M059J (cell line): ENCODE results near the gene WDFY2. TPM values are rescaled to one million over a fixed set of nuclear protein-coding genes. Genes with fewer than 3 reads are reported as not detected.
"Not testable (repeated sequence)": the region's sequence is repeated elsewhere in the genome, so short reads cannot be mapped to it uniquely, and the experiment has no call there.

ENCODE experiments used
- DNase-seq: peaks from one replicate; pipeline ENCODE4 v3.0.0-alpha.2; 2012; ENCODE audit warnings: low read depth
- total RNA-seq: library from RNA; depleted of rRNA; stranded (reverse); fragments of >200 nt; shearing (Covaris generic); gene quantifications from 2 replicates; pipeline ENCODE4 v1.2.3, GENCODE V29; 2014

Gene WDFY2
- total RNA-seq, 1 experiment from 2014 or later: 3.1 TPM

DNA sequence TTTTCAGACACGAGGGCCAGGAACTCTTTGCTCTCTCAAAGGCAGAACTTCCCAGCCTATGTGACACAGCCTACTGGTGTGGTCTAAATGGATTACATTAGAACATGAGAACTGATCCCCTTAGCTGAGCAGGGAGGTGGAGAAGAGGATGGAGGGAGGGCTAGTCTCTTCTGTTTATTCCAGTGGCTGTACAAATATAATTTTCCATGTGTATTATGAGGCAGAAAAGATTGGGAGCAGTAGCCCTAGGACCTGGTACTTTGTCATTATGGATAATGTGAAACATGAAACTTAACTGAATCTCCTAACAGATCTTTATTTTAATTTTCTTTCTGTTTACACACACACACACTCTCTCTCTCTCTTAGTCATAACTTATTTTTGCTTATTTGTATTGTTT lies 82.1 kb downstream of the WDFY2 start:
- DNase-seq: no peak

DNA sequence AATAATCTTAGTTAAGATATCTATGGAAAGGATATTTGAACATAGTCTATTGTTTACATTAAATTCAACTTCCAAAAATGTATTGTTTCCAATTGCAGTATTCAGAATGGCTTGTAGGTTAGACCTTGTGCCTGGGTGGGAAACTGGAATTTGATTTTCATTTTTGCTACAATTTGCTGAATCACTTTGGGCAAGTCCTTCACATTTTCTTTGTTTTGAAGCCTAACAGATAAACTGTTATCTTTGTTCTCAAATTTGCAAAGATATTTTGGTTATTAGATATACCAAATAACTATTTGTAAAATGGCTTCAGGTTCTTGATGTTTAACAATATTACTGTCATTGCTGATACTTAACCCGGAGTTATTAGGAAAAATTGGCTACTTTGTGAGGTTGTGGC lies 82.6 kb downstream of the WDFY2 start:
- DNase-seq: no peak

DNA sequence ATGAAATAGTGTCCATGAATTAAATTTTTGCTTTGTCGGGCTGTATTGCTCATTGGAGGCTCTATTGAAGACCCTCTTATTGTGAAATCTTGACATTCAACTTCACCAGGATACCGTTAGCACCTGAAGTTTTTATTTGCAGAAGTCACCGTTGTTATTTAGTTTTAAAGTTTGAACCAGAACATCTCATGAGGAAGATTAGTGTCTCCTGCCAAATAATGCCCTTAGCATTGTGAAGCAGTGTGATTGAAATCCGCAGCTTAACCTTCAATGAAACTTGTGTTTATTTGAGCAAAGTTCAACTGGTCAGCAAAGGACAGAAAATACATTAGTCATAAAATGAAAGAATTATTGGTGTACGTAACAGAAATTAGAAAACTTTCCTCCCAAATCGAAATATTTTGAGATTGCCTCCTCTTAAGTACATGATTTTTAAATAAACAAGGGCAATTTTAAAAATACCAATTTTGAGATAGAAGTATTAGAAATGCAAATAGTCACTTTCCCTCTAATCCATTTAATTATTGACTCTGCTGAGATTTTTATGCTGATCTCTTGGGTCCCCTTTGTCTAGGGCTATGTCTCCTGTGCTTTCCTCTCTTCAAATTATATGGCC lies 84.4 kb downstream of the WDFY2 start:
- DNase-seq: no peak

DNA sequence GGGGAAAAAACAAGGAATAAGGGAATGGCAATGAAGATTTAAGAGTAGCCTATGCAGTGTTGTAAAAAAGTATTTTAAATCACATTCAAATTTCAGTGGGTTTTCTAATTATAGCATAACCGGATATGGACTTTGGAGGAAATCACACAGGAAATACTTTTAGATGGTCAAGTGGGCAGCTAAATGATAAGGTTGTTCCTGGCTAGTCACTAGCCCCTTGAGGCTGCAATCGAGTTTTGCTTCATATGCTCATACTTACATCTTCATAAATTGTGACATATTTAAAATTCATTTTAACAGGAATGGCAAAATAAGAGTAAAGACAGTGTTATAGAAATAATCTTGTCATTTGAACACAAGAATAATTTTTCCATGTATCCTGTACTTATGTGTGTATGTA lies 88.9 kb downstream of the WDFY2 start:
- no peak for DNase-seq

DNA sequence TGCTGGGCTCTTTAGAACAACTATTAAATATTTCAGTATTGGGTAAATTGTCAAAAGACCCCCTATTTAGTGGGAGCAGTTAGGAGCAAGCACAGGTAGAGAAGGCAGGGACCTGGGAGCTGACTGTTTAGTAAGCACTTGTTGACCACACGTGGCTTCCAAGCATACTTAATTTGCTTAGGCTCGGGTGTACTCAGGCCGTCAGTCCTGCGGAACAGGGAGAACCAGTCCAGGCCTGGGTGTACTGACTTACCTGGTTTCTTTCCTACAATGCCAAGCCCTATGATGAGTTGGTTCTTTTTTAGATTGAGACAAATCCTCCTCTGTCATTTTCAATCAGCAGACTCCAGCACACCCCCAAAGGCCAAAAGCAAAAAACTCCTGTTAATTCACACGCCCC lies 90.0 kb downstream of the WDFY2 start:
- no peak for DNase-seq

DNA sequence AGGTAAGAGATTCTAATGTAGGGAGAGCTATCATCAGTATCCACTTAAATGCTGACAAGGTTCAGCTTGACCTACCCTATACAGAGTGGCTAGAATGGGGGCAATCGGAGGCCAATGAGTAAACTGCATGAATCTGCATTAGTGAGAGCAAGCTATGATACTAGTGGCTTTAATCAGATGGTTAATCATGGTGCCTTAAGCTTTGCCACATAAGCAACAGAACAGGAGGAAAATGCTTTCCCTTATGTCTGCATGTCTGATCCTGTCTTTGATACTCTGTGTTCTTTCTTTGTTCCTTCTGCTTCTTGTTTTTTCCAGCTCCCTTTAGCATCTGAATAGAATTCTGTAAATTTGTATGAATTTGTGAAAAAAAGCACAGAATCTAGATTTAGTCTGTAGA lies 91.1 kb downstream of the WDFY2 start:
- DNase-seq: no peak

DNA sequence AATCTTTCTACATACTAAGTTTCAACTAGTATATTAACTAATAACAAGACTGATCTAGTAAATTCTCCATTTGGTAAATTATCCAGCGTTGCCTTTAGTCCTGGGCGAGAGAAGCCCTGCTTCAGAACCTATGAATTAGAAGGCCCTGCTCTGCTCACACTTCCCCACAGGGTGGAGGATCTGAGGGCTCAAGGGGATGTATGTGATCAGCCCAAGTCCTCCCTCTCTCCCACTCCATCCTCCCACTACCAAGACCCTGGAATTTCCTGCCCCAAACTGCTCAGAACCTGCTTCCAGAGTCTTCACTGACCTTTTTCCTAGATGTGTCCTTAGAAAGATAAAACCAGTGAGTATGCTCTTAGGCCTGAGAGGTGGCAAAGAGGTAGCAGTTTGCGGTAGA lies 91.6 kb downstream of the WDFY2 start:
- no peak for DNase-seq

DNA sequence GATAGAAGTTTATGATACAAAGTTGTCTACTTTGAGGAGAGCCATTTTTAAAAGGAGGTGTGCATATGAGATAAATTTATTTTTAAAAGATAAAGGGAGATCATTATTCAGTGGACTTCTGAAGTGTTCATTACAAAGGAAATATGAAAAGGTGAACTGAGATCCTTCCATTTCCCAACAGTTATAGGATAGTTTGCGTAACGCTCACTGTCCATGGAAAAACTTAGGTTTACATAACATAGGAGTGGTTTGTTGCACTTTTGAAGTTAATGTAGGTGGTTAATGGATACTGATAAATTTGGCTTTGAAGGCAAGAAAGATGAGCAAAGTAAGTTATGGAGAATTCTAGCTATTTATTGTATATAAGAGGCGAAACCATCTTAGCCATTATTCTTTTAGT lies 92.5 kb downstream of the WDFY2 start:
- DNase-seq: no peak

DNA sequence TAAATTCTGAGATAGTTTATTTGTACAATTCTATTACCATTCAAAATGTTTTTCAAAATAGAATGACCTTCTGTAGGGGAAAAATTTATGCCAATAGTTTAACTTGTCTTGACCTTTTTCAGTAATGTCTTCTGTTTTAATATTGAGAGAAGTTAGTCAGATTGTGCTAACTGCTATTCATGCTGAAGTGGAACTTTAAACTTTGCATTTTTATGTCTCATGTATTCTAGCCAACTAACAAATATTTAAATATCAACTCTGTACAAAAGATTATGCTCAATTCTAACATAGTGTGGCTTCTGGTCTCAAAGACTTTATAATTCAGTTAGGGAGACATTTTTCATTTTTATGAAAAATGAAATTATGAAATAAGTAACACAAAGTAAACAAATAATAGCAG lies 94.2 kb downstream of the WDFY2 start:
- no peak for DNase-seq

DNA sequence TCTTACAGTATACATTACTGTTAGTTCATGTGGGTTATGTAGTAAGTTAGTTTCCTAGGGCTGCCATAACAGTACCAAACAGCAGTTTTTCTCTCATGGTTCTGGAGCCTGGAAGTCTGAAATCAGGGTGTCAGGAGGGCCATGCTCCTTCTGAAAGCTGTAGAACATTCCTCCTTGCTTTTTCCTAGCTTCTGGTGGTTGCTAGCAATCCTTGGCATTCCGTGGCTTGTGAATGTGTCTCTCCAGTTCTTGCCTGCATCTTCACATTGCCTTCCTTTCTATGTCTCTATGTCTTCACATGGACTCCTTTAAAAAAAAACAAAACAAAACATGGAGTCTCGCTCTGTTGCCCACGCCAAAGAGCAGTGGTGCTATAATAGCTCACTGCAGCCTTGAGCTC lies 95.4 kb downstream of the WDFY2 start:
- peak; percentile 9 for DNase-seq

DNA sequence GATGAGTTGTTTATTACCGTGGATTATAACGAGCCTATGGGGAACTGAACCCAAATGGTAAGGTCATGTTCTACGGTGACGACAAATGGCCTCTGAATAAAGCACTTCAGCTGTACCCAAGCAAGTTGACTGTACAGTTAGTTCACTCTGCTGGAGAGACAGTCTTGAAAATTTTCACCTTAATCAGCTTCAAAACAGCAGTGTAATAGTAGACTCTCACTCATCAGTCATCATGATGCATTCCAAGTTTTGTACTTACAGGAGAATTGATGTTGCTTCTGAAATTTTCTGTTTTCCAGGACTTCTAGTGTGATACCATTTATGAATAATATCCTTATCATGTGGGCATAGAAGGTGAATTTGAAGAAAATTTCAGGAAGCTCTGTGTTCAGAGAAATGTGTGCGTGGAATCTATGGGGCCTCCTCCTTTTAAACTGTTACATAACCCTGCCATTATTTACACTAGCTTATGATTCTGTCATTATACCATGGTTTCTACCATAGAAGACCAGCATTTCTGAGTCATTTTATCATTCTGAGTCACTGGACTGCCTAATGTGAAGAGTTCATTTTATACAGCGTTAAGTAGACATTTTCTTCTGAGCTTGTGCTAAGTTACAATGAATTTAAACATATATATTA lies 96.9 kb downstream of the WDFY2 start:
- DNase-seq: peak; percentile 85

DNA sequence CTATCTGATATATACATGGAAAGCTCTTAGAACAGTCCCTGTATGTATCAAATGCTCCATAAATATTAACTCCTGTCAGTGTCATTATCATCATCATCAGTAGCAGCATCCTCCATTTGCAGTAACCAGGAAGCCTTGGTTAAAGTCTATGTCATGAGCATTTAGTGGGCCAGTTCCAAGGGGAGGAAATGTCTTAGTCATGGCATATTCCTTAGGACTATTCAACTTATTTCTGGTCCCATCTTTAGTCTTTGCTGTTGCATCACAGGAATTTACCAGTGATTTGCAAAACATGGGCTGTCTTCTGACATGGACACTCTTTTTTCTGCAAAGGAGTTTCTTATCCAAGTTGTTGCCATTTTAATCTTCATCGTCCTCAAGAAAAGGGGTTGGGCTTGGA lies 98.4 kb downstream of the WDFY2 start:
- peak; percentile 11 for DNase-seq

DNA sequence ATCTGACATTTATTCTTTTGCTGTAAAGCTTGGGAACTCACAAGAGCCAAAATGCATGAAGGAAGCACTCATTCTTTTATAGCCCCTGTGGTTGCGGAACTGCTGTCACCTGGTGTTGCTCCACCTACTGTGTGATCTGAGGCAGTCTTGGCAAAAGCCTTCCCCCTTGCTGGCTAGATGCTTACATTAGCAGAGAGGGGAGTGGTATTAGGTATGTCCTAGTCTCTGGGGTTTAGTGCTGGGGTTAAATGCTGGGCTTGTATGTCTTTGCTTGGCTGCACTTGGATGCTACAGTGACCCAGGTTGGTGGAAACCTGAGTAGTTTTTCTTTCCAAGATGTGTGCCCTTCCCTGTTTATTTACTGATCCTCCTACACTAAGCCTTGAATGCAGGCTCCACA lies 99.3 kb downstream of the WDFY2 start:
- no peak for DNase-seq

DNA sequence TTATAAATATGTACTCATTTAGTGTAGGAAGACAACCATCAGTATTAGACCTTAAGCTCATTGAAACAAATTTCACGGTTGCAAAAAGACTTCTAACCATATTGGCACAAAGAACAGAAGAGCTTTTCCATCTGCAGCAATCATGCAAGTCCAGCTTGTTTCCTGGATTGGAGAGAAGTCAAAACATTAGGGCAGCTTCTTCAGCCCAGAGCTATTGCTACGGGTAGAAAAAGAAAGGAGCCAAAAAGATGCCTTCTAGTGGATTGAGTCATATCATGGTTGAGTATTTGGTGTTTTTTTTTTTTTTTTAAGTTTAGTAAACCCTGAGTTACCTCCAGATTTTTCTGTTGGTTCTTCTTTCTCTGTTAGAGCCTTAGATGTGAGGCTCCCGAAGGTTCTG lies 99.8 kb downstream of the WDFY2 start:
- DNase-seq: peak; percentile 45

DNA sequence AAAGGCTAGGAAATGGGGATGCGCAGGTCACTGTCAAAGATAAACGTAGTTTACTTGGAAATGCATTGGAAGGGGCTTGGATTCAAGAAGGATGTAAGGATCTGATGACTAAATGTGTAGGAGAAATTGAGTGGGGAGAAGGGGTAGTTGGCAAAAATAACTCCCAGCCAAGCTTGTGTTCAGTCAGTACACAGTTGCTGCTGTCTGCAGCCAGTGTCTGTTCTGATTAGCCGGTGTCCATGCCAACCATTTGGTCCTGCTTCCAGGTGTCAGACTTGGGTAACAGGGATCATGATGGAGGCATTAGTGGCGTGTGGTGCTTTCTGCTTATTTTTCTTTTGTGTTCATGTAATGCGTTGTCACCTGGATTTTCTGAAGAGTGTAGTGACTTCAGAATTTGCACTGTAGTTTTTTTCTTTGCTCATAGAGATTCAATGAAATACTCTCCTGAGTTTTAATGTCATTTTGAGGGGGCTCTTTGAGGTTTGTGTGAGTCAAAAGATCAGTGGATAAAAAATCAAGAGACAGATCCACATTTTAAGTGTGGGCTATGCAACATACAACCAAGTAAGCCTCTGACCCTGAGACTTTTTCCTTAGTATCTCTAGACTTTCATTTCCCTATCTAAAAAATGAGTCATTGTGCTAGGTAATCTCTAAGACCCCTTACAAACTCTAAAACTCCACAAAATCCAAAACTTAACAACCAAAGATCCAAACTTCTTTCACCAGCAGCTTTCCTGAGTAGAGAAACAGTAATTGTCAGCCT lies 103.9 kb downstream of the WDFY2 start:
- no peak for DNase-seq

DNA sequence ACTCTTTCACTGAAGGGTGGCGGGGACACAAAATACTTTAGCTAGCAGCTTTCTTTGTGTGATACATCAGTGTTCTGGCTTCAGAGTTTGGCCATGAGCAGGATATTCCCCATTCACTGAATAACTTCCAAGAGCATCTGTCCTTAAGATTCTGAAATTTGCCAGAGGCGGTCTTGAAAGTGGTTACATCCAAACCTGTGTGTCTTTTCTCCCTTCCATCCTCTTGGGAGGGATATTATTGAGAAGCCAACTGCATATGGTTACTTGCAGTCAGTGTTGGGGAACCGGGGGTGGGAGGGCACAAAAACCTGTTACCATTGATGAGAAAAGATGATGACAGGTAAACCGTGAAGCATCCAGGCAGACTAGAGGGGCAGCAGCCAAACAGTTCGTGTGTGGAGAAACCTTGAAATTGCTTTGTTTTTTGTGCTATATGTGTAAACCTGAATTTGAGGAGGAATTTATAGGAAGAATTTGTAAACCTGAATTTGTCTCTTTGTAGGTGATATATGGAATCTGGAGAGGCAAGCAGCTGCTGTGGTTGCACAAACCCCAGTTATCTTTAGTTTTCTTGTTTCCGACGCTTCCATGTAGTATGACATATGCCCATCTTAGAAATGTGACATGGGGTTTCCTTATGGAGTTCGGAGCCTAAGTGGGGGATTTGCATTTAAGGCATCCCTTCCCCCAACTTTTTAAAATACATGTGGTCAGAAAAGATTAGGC lies 104.8 kb downstream of the WDFY2 start:
- no peak for DNase-seq

DNA sequence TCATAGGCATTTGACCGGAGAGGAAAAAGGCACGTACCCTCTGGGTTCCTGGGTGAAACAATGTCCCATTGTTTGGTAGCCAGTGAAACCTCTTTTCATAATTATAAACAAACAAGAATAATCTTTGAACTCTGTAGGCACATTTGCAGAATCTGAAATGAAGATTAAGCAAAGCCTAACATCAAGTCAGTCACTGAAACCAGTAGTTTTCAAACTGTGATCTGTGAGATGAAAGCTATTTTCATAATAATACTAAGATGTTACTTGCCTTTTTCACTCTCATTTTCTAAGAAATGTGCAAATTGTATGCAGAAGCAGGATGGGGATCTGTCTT lies 105.4 kb downstream of the WDFY2 start:
- DNase-seq: peak; percentile 37

DNA sequence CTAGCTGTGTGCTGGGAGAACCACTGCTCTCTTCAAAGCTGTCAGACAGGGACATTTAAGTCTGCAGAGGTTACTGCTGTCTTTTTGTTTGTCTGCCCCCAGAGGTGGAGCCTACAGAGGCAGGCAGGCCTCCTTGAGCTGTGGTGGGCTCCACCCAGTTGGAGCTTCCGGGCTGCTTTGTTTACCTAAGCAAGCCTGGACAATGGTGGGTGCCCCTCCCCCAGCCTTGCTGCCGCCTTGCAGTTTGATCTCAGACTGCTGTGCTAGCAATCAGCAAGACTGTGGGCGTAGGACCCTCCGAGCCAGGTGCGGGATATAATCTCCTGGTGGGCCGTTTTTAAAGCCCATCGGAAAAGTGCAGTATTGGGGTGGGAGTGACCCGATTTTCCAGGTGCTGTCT lies 111.4 kb downstream of the WDFY2 start:
- DNase-seq: not testable (repeated sequence)

DNA sequence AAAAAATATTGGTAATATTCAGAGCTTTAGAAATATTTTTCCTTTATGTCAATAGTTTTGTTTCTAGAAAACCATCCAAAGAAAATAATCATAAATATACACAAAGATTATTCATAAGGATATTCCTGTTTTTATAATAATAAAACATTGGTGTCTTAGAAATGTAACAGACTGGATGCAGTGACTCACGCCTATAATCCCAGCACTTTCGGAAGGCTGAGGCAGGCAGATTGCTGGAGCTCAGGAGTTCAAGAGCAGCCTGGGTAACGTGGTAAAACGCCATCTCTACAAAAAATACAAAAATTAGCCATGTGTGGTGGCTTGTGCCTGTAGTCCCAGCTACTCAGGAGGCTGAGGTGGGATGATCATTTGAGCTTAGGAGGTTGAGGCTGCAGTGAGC lies 112.9 kb downstream of the WDFY2 start:
- DNase-seq: no peak

DNA sequence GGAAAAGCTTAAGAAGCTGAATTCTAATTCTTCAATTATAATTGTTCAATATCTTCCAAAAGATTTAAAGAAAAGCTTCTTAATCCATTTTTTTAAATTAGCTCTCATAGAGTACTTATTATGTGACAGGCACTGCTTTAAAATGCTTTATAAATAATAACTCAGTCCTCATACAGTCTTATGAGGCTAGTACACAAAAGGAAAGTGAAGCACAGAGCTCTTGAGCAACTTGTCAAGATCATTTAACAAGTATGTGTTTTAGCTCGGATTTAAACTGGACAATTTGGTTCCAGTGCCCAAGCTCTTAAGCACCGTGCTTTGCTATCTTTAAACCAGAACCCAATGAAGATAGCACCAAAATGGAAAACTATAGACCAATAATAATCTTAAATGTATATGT lies 113.6 kb downstream of the WDFY2 start:
- no peak for DNase-seq

DNA sequence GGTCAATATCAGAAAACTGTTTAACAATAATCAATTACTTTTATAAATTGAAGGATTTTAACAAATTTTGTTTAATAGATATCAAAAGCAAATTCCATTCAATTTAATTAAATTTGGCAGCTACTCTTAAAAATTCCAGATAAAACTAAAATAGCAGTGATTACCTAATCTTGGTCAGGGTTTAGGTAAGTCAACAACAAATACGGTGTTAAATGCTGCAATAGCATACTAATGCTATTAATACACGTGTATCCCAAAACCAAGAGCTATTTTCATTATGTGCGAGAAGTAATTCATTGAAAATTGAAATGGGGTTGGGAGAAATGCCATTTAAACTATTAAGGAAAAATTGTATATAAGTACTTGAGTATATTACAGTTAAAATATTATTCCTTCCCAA lies 114.1 kb downstream of the WDFY2 start:
- DNase-seq: no peak

DNA sequence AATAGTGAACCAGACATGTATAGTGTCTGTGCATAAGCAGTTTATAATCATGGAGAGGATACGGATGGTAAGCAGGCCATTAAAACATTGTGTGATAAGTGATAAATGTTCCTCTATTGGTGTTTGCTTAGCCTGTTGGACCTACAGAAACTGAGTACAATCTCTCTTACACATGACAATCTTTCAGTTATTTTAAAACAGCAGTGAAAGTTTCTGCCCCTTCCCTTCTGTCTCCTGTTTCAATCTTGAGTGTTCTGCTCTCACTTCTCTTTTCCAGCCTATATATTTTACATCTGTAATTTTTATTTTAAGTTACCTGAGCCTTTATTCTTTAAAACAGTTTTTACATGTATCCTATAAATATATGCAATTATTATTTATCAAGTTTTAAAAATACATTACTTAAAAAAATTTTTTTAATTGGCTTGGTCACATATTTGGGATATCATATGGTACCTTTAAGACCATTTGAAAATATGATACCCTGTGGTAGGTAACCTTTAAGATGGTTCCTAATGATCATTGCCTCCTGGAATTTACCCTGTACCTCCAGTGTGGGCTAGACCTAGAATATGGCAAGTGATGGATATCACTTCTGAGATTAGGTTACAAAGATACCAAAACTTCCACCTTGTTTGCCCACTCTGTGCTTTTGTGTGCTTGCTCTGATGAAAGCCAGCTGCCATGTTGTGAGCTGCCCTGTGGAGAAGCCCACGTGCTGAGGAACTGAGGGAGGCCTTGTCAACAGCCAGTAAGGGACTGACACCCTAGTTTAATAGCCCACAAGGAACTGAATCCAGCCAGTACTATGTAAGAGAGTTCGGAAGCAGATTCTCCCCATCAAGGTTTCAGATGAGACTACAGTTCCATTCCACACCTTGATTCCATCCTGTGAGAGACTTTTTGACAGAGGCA lies 120.4 kb downstream of the WDFY2 start:
- DNase-seq: no peak
